ENCODE measurements around the gene CDC25C. TPM values are rescaled to one million over a fixed set of nuclear protein-coding genes. Genes with fewer than 3 reads are reported as not detected.

Gene CDC25C
- 29.5 and 36.3 TPM in 2 replicates for total RNA-seq (2014; rRNA removed; shearing (Covaris generic))

DNA sequence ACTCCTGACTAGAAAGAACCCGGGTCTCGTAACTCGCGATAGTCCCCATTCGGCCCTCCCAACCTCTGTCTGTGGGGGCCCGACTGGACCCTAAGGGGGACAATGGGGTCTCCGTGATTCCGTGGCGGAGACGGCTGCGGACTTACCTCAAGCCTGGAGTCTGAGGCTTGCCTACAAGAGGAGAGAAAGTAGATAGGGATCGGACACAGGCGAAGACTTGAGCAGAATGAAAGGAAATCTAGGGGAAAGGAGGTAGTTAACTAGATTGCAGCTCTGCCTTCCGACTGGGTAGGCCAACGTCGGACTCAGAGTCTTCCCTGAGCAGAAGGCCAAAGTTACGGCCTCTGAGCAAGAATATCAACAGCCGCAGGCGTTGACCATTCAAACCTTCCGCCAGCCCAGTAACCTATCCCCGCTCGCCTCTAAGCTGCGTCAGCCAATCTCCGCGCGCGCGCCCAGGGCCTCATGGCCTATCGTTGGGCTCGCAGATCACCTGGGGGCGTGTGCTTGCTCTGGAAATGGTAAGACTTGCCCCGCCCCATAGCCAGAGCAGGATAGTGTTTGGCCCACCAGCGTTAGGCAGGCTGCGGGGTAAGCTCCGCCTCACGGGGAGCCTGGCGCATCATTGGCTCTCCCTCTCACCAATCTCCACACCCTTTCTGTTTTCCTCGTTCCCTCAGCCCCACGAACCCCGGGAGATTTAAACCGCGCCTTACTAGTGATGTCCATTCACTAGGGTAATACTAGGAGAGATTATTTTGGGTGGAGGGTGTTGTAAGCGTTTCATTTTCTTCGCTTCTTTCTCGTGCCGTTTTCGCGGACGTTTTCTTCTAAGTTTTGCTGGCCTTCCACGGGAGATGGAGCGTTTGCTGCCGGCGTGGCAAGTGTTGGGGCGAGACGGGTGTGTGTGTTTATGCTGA is at the start of gene CDC25C:
Gene CDC25C (minus strand): TSS at position 356 of the 920 bp plus-strand sequence. CDS start 624 bp downstream, outside the sequence.
- H3K4me1 ChIP-seq = peaks cover 3% of the 10 kb centered on the region; the same call in 1 of the 2 replicates
- H3K9me3 ChIP-seq (replicated peaks) = no peaks in the 10 kb centered on the region
- peak within 1 kb of the TSS; percentile 71 for H3K4me3 ChIP-seq
- peaks cover 8% of the 10 kb centered on the region for H3K36me3 ChIP-seq
- peak within 1 kb of the TSS; percentile 77 for H3K27ac ChIP-seq
- no peaks in the 10 kb centered on the region for H3K27me3 ChIP-seq
- peak; percentile 99 for DNase-seq

DNA sequence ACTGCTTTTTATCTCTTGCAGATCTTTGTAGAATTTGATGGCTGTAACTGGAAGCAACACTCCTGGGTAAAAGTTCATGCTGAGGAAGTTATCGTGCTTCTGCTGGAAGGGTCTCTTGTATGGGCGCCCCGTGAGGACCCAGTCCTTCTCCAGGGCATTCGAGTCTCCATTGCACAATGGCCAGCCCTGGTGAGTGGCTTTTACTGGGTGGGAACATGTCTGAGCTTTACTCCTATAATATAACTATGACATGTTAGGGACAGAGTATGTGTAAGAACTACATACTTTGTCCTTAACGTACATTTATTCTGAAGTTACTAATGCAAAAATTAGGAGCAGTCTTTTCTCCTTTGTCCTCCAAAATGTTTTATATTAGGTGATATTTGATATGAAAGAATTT is 41.0 kb upstream of the CDC25C start:
- H3K4me3 ChIP-seq = no peak overlapping the region
- H3K27me3 ChIP-seq = no peaks in the 10 kb centered on the region
- H3K4me1 ChIP-seq = no peaks in the 10 kb centered on the region
- no peaks in the 10 kb centered on the region for H3K9me3 ChIP-seq (replicated peaks)
- no peak overlapping the region for H3K27ac ChIP-seq
- no peak for DNase-seq
- peaks cover 35% of the 10 kb centered on the region for H3K36me3 ChIP-seq

DNA sequence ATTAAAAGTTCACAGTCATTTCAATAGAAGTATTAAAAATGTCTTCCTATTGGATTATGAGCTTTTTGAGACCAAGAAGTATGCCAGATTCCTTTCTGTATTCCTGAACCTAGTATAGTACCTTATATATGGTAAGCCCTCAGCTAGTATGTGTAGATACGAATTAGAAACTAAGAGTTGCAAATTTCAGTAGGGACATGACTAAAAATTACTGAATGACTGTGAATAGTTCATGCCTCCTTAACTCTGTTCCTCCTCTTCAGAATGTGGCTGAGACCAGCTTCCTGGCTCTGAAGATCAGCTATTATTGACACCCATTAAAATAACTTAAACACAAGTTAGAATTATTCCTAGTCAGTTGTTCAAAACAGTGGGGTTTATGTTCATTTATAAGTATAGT is 40.6 kb upstream of the CDC25C start:
- H3K9me3 ChIP-seq (replicated peaks) = no peaks in the 10 kb centered on the region
- no peak for DNase-seq
- H3K4me3 ChIP-seq = no peak overlapping the region
- H3K36me3 ChIP-seq = peaks cover 31% of the 10 kb centered on the region
- no peak overlapping the region for H3K27ac ChIP-seq
- no peaks in the 10 kb centered on the region for H3K27me3 ChIP-seq
- H3K4me1 ChIP-seq = peaks cover under 1% of the 10 kb centered on the region; the same call in 1 of the 2 replicates

DNA sequence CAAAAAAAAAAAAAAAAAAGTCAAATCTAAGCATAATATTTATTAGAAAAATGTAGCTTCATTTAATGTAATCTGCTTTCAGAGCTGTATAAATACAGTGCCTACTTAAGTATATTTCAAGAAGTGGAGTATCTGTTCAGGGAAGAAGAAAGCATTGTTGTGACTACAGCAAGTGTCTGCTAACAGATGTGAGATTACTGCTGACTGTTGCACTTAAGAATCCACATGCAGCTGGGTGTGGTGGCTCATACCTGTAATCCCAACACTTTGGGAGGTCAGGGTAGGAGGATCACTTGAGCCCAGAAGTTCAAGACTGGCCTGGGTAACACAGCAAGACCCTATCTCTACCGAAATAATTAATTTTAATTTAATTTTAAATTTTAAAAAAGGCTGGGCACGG is 39.9 kb upstream of the CDC25C start:
- Histone ChIP-seq H3K4me1 (peaks cover 8% of the 10 kb centered on the region), H3K27me3 (no peaks in the 10 kb centered on the region), H3K9me3 (replicated peaks) (no peaks in the 10 kb centered on the region), H3K36me3 (peaks cover 26% of the 10 kb centered on the region), H3K27ac (no peak overlapping the region), H3K4me3 (no peak overlapping the region)
- no peak for DNase-seq

DNA sequence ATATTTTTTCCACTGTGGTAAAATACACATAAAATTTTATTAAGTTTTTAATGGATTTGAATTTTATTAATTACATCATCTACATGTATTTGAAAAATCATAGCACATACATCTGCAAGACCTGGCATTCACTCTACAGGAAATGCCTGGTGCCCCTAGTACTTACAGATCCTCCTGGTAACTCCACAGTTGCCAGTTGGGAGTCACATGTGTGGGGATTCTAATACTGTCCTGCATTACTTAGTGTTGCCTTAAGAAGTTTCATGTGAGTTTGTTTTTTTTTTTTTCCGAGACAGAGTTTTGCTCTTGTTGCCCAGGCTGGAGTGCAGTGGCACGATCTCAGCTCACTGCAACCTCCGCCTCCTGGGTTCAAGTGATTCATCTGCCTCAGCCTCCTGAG is 38.9 kb upstream of the CDC25C start:
- no peaks in the 10 kb centered on the region for H3K9me3 ChIP-seq (replicated peaks)
- H3K27me3 ChIP-seq = no peaks in the 10 kb centered on the region
- DNase-seq = no peak
- H3K27ac ChIP-seq = no peak overlapping the region
- H3K4me1 ChIP-seq = peaks cover 11% of the 10 kb centered on the region
- H3K4me3 ChIP-seq = no peak overlapping the region
- H3K36me3 ChIP-seq = peaks cover 17% of the 10 kb centered on the region

DNA sequence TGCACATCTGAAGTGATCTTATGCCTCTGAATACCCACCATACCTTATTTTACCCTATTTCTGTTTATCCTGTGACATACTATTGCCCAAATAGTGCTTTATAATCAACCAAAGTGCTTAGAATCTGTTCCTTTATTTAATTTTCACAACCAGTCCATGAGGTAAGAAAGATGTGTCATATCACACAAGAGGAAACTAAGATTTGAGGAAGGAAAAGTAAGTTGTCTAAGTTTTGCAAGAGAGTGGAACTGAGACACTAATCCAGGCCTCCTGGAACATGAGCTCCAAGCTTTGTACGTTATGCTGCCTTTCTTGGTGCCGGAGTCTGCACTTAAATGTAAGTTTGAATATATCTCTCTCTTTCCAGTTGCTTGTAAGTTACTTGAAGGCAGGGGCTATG is 38.1 kb upstream of the CDC25C start:
- H3K27me3 ChIP-seq = no peaks in the 10 kb centered on the region
- peaks cover 11% of the 10 kb centered on the region for H3K4me1 ChIP-seq
- no peaks in the 10 kb centered on the region for H3K9me3 ChIP-seq (replicated peaks)
- H3K36me3 ChIP-seq = peaks cover 10% of the 10 kb centered on the region
- no peak overlapping the region for H3K27ac ChIP-seq
- no peak for DNase-seq
- no peak overlapping the region for H3K4me3 ChIP-seq

DNA sequence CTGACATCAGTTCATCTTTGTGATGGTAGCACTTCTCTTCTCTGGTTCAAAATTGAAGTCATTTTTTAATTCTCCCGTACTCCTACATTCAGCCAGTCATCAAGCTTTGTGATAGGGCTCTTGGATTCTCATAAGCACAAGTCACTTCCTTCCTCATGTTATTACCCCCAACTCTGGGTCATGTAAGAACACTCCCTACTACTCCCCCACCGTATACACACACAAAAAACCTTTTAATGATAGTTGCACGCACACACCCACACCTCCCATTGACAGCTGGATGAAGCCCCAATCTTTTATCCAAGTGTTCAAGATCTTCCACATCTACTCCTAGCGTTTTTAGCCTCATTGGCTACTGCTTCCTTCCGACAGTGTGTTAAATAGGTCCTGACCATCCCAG is 37.7 kb upstream of the CDC25C start:
- no peak overlapping the region for H3K27ac ChIP-seq
- peaks cover 11% of the 10 kb centered on the region for H3K4me1 ChIP-seq
- no peak for DNase-seq
- H3K4me3 ChIP-seq = no peak overlapping the region
- H3K27me3 ChIP-seq = no peaks in the 10 kb centered on the region
- H3K36me3 ChIP-seq = peaks cover 6% of the 10 kb centered on the region; the same call in 1 of the 2 replicates
- H3K9me3 ChIP-seq (replicated peaks) = no peaks in the 10 kb centered on the region

DNA sequence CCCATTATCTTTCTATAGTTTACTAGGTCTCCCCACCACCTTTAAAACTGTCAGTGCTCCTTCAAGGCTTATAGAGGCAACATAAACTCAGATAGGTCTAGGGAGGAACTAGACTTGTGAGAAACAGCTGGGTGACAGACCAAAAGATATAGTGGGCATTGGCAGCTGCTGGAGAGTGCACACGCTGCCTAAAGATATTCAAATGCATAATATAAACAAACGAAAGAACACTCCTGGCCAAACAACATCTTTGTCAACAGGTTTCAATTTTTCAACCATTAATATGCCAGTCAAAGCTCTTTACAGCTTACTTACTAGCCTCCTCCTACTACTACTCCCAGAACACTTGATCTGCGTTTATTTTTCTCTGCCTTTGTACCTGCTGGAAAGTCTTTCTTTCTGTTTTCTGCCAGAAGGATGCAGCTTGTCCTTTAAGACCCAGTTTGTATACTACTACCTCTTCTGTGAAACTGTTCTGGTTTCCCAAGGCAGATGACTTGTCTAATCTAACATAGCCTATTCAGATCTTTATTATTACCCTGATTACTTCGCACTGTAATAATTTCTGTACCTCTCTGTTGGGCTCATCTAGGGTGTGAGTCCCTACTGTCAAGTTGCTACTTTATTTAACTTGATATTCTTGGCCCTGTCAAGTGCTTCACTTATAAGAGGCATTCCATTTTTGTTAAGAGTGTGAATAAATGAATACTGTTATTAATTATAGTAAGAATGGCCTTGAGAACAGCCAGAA is 35.2 kb upstream of the CDC25C start:
- H3K27ac ChIP-seq = no peak overlapping the region
- H3K4me1 ChIP-seq = peaks cover 13% of the 10 kb centered on the region
- DNase-seq = peak in 1 of 2 experiments; percentile 47

DNA sequence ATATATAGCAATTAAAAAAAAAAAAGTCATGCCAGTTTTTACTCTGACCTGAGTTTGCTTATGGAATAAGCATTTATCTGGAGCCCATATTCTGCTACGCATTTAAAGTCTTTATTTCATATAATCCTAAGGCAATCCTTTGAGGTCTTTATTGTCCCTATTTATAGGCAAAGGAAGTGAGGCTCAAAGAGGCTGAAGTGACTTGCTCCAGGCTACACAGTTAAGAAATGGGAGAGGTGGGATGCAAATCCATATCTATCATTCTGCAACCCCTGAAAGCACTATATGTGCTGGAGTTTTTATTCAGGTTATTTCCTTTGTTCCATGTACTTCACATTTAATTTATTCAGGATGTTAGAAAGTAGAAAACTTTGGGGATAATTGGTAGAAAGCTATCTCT is 33.0 kb upstream of the CDC25C start:
- H3K9me3 ChIP-seq (replicated peaks) = peaks cover 4% of the 10 kb centered on the region; the same call in 1 of the 2 replicates
- H3K27ac ChIP-seq = no peak overlapping the region
- no peaks in the 10 kb centered on the region for H3K27me3 ChIP-seq
- DNase-seq = no peak
- H3K4me3 ChIP-seq = no peak overlapping the region
- H3K36me3 ChIP-seq = no peaks in the 10 kb centered on the region; the same call in 1 of the 2 replicates
- peaks cover 25% of the 10 kb centered on the region for H3K4me1 ChIP-seq

More for the DNA sequence above, 35.2 kb upstream of the CDC25C start:
- Histone ChIP-seq H3K27me3 (no peaks in the 10 kb centered on the region), H3K4me3 (no peak overlapping the region), H3K9me3 (replicated peaks) (peaks cover 4% of the 10 kb centered on the region; the same call in 1 of the 2 replicates), H3K36me3 (no peaks in the 10 kb centered on the region; the same call in 1 of the 2 replicates)

DNA sequence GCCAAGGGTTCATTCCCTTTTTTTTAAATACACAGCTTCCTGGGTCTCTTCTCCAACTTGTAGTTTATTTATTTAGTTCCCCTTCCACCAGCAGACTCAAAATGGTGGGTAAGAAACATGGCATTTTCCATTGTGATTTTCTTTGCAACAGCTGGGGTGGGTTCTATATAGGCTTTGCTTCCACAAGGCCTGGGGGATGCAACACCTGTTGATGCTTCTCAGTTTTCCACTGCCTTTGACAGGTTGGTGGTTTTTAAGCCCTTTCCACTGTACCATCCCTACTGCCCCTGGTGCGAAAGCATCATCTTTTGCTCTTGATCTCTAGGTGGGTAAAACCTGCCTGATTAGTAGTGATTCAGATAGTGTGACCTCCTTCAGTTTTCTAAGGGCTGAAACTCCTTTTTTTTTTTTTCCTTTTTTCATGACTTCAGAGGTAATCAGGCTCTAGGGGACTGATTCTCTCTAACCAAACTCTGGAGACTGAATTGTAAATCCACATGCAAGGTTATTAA is 29.4 kb upstream of the CDC25C start:
- H3K27me3 ChIP-seq = no peaks in the 10 kb centered on the region

DNA sequence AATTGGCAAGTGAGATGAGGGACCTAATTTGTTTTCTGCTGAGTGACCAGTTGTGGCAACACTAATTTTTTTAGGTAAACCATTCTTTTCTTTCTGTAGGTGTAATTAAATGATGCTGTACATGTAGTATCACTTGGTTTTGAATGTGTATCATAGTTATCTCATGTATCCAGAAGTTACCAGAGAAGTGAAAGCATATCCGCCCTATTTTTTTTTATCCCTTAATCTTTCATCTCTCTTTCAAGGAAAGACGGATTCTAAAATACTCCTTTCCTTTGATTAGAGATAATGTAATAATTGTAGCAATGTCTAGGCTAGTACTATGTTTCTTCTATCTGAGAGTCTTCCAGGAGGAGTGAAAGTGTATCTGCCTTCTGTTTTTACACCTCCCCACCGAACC is 28.0 kb upstream of the CDC25C start:
- no peak for DNase-seq
- no peaks in the 10 kb centered on the region for H3K27me3 ChIP-seq
- no peak overlapping the region for H3K27ac ChIP-seq
- H3K4me1 ChIP-seq = peaks cover 22% of the 10 kb centered on the region
- H3K36me3 ChIP-seq = no peaks in the 10 kb centered on the region
- H3K9me3 ChIP-seq (replicated peaks) = peaks cover 4% of the 10 kb centered on the region; the same call in 1 of the 2 replicates
- H3K4me3 ChIP-seq = no peak overlapping the region

More for the DNA sequence above, 29.4 kb upstream of the CDC25C start:
- DNase-seq = peak; percentile 91 to 97
- H3K27ac ChIP-seq = peak overlapping the region; percentile 70
- H3K9me3 ChIP-seq (replicated peaks) = peaks cover 4% of the 10 kb centered on the region; the same call in 1 of the 2 replicates
- no peak overlapping the region for H3K4me3 ChIP-seq
- peaks cover 14% of the 10 kb centered on the region for H3K4me1 ChIP-seq
- H3K36me3 ChIP-seq = no peaks in the 10 kb centered on the region

DNA sequence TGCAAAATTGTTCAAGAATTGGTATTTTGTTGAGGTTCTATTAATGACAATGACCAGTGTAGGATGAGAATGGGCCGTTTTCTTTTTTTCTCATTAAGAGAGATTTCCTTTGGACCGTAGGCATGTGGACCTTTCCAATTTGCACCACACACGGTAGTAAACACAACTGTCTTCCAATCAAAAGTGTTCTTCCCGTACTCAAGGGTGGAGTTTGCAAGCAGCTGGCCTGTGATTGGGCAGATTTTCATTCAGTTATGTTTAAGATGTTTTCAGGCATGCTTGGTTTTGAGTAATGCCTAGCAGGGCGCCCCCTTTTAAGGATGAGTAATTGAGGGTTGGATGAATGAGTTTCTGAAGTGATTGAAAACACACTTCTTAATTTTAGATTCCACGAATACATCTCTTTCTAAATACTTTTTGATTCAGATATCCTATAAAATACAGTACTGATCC is 23.3 kb upstream of the CDC25C start:
- no peaks in the 10 kb centered on the region for H3K36me3 ChIP-seq
- H3K4me1 ChIP-seq = peaks cover 12% of the 10 kb centered on the region
- H3K27ac ChIP-seq = no peak overlapping the region
- H3K4me3 ChIP-seq = peak overlapping the region; percentile 87
- H3K9me3 ChIP-seq (replicated peaks) = no peaks in the 10 kb centered on the region
- peak; percentile 55 to 81 for DNase-seq
- H3K27me3 ChIP-seq = no peaks in the 10 kb centered on the region

DNA sequence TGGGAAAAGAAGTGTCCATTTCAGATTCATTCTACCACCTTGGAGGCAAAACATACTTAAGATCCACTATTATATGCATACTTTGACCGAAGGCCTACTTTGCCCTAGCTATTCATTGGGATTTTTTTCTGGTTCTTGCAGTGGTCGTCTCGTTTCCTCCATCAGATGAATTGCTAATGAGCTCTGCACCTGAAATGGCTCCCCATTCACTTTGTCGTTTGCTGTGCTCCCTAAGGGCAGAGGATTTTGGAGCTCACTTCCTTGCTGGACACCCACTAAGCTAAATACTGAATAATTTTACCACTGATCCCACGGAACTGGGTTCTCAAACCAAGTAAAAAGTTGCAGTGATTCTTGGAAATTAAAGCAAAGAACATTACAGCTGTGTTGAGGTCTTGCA is 22.8 kb upstream of the CDC25C start:
- Histone ChIP-seq H3K27ac (no peak overlapping the region), H3K27me3 (no peaks in the 10 kb centered on the region), H3K9me3 (replicated peaks) (no peaks in the 10 kb centered on the region), H3K36me3 (no peaks in the 10 kb centered on the region), H3K4me3 (peak overlapping the region; percentile 87), H3K4me1 (peaks cover 12% of the 10 kb centered on the region; the same call in 1 of the 2 replicates)
- DNase-seq = peak in 1 of 2 experiments; percentile 16

DNA sequence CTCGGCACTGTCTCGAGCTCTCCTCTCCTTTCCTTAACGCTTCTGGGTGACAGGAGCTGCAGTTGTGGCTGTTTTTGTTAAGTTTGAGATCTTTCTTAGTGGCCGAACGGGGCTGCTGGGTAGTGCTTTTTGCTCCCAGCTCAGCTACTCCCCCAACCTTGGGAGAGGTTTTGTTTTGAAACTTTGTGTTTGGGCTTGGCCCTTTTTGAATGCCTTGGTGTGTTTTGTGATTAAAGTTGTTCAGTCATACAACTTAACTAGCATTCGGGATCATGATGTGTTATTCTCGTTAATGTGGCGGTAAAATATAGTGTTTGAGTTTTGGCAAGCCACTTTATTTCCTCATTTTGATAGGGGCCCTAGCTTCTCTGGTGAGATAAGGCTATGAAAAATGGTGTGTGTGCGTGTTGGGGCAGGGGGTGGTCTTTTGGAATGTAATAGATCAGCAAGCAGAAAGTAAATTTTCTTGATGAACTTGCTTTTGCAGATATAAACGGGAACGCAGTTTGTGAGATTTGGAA is 22.0 kb upstream of the CDC25C start:
- Histone ChIP-seq H3K36me3 (no peaks in the 10 kb centered on the region), H3K4me3 (peak overlapping the region; percentile 87), H3K27ac (peak overlapping the region; percentile 73), H3K9me3 (replicated peaks) (no peaks in the 10 kb centered on the region), H3K4me1 (peaks cover 12% of the 10 kb centered on the region; the same call in 1 of the 2 replicates), H3K27me3 (no peaks in the 10 kb centered on the region)
- DNase-seq = no peak
